Caco-2 (cell line): ENCODE measurements around the gene PLCXD3. TPM values are rescaled to one million over a fixed set of nuclear protein-coding genes. Genes with fewer than 3 reads are reported as not detected.
"Not testable (repeated sequence)": the region's sequence is repeated elsewhere in the genome, so short reads cannot be mapped to it uniquely, and the experiment has no call there.

Experiments used
- BruUV-seq: library from RNA; stranded (reverse); fragments of 400-500 nt; replicated peaks from 2 replicates; lab custom pipeline; 2021; lab: Mats Ljungman, UMichigan
- CTCF ChIA-PET: fragments of 300-600 bp; sonication (Branson Sonifier 250); formaldehyde crosslinking; loops from one replicate; lab custom pipeline; 2022; ENCODE audit warnings: antibody characterized with exemption; lab: Charles Lee
- POLR2A ChIA-PET: fragments of 300-600 bp; sonication (Branson Sonifier 250); formaldehyde crosslinking; loops from one replicate; lab custom pipeline; 2022; ENCODE audit warnings: antibody characterized with exemption; lab: Charles Lee
- DNase-seq, 2 experiments: peaks; one replicate each; pipeline versions ENCODE4 v3.0.0 to v3.0.0-alpha.2; 2020 to 2022
- H3K27me3 ChIP-seq: replicated peaks from 2 replicates; pipeline ENCODE4 v1.6.0; 2011; ENCODE audit warnings: low read length; ENCODE audit not compliant: control insufficient read depth, insufficient read depth
- H3K36me3 ChIP-seq: 2 replicates; pipeline ENCODE4 v1.5.1; 2011; ENCODE audit warnings: low read length; ENCODE audit not compliant: control insufficient read depth, insufficient read depth
- H3K4me1 ChIP-seq: fragments of 250-450 bp; sonication (Bioruptor Pico); 2 replicates; pipeline ENCODE4 v1.5.1; 2020; ENCODE audit warnings: mild to moderate bottlenecking
- H3K4me3 ChIP-seq: 2 replicates; pipeline ENCODE4 v1.5.1; 2011; ENCODE audit warnings: low read depth, mild to moderate bottlenecking, control low read depth, low read length
- H3K9me3 ChIP-seq: fragments of 250-450 bp; sonication (Bioruptor Pico); 2 replicates; pipeline ENCODE4 v1.5.1; 2020; ENCODE audit warnings: mild to moderate bottlenecking, moderate library complexity
- H3K27ac Mint-ChIP-seq: one replicate; pipeline ENCODE4 v1.8.0; 2022; ENCODE audit warnings: mixed read lengths; ENCODE audit not compliant: unreplicated experiment
- H3K27me3 Mint-ChIP-seq: one replicate; pipeline ENCODE4 v1.8.0; 2022; ENCODE audit warnings: mixed read lengths; ENCODE audit not compliant: insufficient read depth, unreplicated experiment
- H3K36me3 Mint-ChIP-seq: one replicate; pipeline ENCODE4 v1.8.0; 2022; ENCODE audit warnings: mild to moderate bottlenecking, mixed read lengths; ENCODE audit not compliant: insufficient read depth, unreplicated experiment
- H3K4me1 Mint-ChIP-seq: one replicate; pipeline ENCODE4 v1.8.0; 2022; ENCODE audit warnings: low read depth, mixed read lengths; ENCODE audit not compliant: unreplicated experiment
- H3K4me3 Mint-ChIP-seq: one replicate; pipeline ENCODE4 v1.8.0; 2022; ENCODE audit warnings: mild to moderate bottlenecking, moderate library complexity, mixed read lengths; ENCODE audit not compliant: unreplicated experiment
- H3K9me3 Mint-ChIP-seq: one replicate; pipeline ENCODE4 v1.8.0; 2022; ENCODE audit warnings: mixed read lengths; ENCODE audit not compliant: unreplicated experiment
- CTCF ChIP-seq, 2 experiments: fragments of 200-600 bp in 1 of 2; IDR thresholded peaks; 1 replicate in 1 of 2; 2 replicates in 1 of 2; pipeline versions ENCODE4 v1.5.1 to v1.8.0; 2011 to 2022; ENCODE audit warnings: antibody characterized with exemption in 1 of 2, control low read depth in 1 of 2, inconsistent platforms in 1 of 2, low read depth in 1 of 2, low read length in 1 of 2, mild to moderate bottlenecking in 1 of 2, moderate library complexity in 1 of 2; ENCODE audit not compliant: insufficient read depth in 1 of 2, severe bottlenecking in 1 of 2, unreplicated experiment in 1 of 2
- intact Hi-C: fragments of 100-400 bp; cut with micrococcal nuclease; formaldehyde crosslinking; loops from one replicate; pipeline ENCODE4 v1.10.0; 2022; ENCODE audit not compliant: unreplicated experiment
- total RNA-seq: library from RNA; stranded (reverse); gene quantifications from 2 replicates; pipeline ENCODE4 v1.2.3, GENCODE V29; 2022

PLCXD3 gene
- total RNA-seq, 1 experiment from 2014 or later: 0.20 TPM

- CTCF ChIA-PET: no interaction called here
- Histone ChIP-seq H3K4me3 (no peak overlapping the region), H3K36me3 (no peaks in the 10 kb centered on the region), H3K27me3 (no peaks in the 10 kb centered on the region), H3K4me1 (0 out of 2 replicates have a peak, but pooled peaks cover 3% of the 10 kb centered on the region), H3K9me3 (no peaks in the 10 kb centered on the region)
- no TSS peak for BruUV-seq
- no peak for TF ChIP-seq CTCF (IDR thresholded peaks at IDR 0.05; ENCODE audit: insufficient read depth in 1 of 2, low read depth in 1 of 2, low read length in 1 of 2, severe bottlenecking in 1 of 2, unreplicated experiment in 1 of 2)
- DNase-seq: no peak
- Mint-ChIP-seq H3K27me3 (peaks cover 3% of the 10 kb centered on the region), H3K9me3 (no peaks in the 10 kb centered on the region), H3K36me3 (no peaks in the 10 kb centered on the region), H3K4me1 (no peaks in the 10 kb centered on the region), H3K4me3 (no peak overlapping the region), H3K27ac (no peak overlapping the region)
- POLR2A ChIA-PET: no interaction called here
- intact Hi-C loops: no loop called here
These were observed 2.9 kb downstream of the PLCXD3 start for GRCh38 chr5:41507501-41507900.

- ChIA-PET CTCF (no interaction called here), POLR2A (interaction anchor here (0.5 kb wide), 1 partner anchor 93 kb away, joined by 4 read pairs; no protein-coding TSS in a partner anchor)
- Mint-ChIP-seq H3K27ac (no peak overlapping the region), H3K9me3 (no peaks in the 10 kb centered on the region), H3K27me3 (no peaks in the 10 kb centered on the region), H3K4me3 (no peak overlapping the region), H3K4me1 (no peaks in the 10 kb centered on the region), H3K36me3 (no peaks in the 10 kb centered on the region)
- intact Hi-C loops: no loop called here
- Histone ChIP-seq H3K9me3 (no peaks in the 10 kb centered on the region), H3K4me3 (no peak overlapping the region), H3K36me3 (no peaks in the 10 kb centered on the region), H3K27me3 (no peaks in the 10 kb centered on the region), H3K4me1 (no peaks in the 10 kb centered on the region)
- no TSS peak for BruUV-seq
- TF ChIP-seq CTCF (IDR thresholded peaks at IDR 0.05; ENCODE audit: insufficient read depth in 1 of 2, low read depth in 1 of 2, low read length in 1 of 2, severe bottlenecking in 1 of 2, unreplicated experiment in 1 of 2): no peak
- no peak for DNase-seq
These were observed 6.5 kb downstream of the PLCXD3 start for GRCh38 chr5:41503860-41504259.

GRCh38 chr5:41503310-41503709 is 7.1 kb downstream of the PLCXD3 start:
- intact Hi-C loops: no loop called here
- H3K9me3 ChIP-seq: no peaks in the 10 kb centered on the region
- H3K27me3 ChIP-seq: no peaks in the 10 kb centered on the region
- H3K36me3 ChIP-seq: no peaks in the 10 kb centered on the region
- H3K4me1 Mint-ChIP-seq: no peaks in the 10 kb centered on the region
- ChIA-PET POLR2A (interaction anchor here (0.5 kb wide), 1 partner anchor 92 kb away, joined by 4 read pairs; no protein-coding TSS in a partner anchor), CTCF (no interaction called here)
- no peaks in the 10 kb centered on the region for H3K36me3 Mint-ChIP-seq
- H3K4me3 ChIP-seq: no peak overlapping the region
- no peak overlapping the region for H3K27ac Mint-ChIP-seq
- H3K9me3 Mint-ChIP-seq: no peaks in the 10 kb centered on the region
- no peak for DNase-seq
- no TSS peak for BruUV-seq
- no peak overlapping the region for H3K4me3 Mint-ChIP-seq
- TF ChIP-seq CTCF (IDR thresholded peaks at IDR 0.05; ENCODE audit: insufficient read depth in 1 of 2, low read depth in 1 of 2, low read length in 1 of 2, severe bottlenecking in 1 of 2, unreplicated experiment in 1 of 2): no peak
- H3K4me1 ChIP-seq: no peaks in the 10 kb centered on the region
- H3K27me3 Mint-ChIP-seq: no peaks in the 10 kb centered on the region

GRCh38 chr5:41493490-41494126 is 16.8 kb downstream of the PLCXD3 start:
- H3K36me3 ChIP-seq, H3K27me3 ChIP-seq, H3K27ac Mint-ChIP-seq, CTCF ChIA-PET, H3K4me1 Mint-ChIP-seq, POLR2A ChIA-PET, H3K27me3 Mint-ChIP-seq, H3K4me1 ChIP-seq, H3K36me3 Mint-ChIP-seq, intact Hi-C loops, BruUV-seq, H3K4me3 Mint-ChIP-seq, H3K9me3 Mint-ChIP-seq, DNase-seq, H3K4me3 ChIP-seq, H3K9me3 ChIP-seq: not testable (repeated sequence)
